ENCODE data around the gene CHRNA4.

Gene CHRNA4

GRCh38 chr20:63368151-63368550 is 7.0 kb upstream of the CHRNA4 start:
- H3K36me3 ChIP-seq (ENCODE audit: insufficient read depth, low read length): no peaks in the 10 kb centered on the region
- H3K27ac ChIP-seq (ENCODE audit: low read depth, low read length): no peak overlapping the region
- H2AFZ ChIP-seq (ENCODE audit: low read length, unreplicated experiment): no peak overlapping the region
- no peak overlapping the region for H3K4me3 ChIP-seq (ENCODE audit: low read depth, low read length)
- H3K79me2 ChIP-seq (ENCODE audit: control insufficient read depth, insufficient read depth, low read length, unreplicated experiment): no peaks in the 10 kb centered on the region
- H3K27me3 ChIP-seq (ENCODE audit: insufficient read depth, low read length): peaks cover 24% of the 10 kb centered on the region
- no peaks in the 10 kb centered on the region for H3K4me1 ChIP-seq (ENCODE audit: control insufficient read depth, insufficient read depth, low read length, unreplicated experiment)

DNA sequence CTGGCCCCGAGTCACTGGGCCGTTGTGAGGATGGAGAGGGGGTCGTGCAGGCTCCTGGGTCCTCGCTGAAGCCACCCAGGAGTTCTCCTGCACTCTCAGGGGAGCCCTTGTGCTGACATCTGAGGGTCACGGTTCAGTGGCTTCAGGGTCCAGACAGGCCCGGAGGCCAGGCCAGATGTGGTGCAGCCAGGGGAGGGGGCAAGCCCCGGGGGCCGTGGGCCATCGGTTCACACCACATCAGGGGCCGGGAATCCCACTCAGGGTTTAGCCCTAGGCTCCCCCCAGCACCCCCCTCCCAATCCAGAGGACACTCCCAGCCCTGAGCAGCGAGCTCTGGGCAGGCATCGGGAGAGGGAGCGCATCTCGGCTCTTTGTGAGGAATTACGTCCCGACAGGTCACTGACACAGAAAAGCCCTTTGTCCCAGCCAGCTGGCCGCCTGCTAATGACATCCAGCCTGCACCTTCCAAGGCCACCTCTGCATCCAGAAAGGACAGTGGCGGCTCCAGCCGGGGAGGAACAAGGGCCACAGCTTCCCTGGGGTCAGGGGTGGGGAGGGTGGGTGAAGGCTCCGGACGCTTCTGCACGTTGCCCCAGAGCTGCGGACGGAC is 6.4 kb upstream of the CHRNA4 start:
- Histone ChIP-seq H3K36me3 (ENCODE audit: insufficient read depth, low read length) (no peaks in the 10 kb centered on the region), H3K4me1 (ENCODE audit: control insufficient read depth, insufficient read depth, low read length, unreplicated experiment) (no peaks in the 10 kb centered on the region), H3K4me3 (ENCODE audit: low read depth, low read length) (no peak overlapping the region), H3K27ac (ENCODE audit: low read depth, low read length) (no peak overlapping the region), H3K27me3 (ENCODE audit: insufficient read depth, low read length) (peaks cover 22% of the 10 kb centered on the region), H3K79me2 (ENCODE audit: control insufficient read depth, insufficient read depth, low read length, unreplicated experiment) (no peaks in the 10 kb centered on the region), H2AFZ (ENCODE audit: low read length, unreplicated experiment) (no peak overlapping the region)

DNA sequence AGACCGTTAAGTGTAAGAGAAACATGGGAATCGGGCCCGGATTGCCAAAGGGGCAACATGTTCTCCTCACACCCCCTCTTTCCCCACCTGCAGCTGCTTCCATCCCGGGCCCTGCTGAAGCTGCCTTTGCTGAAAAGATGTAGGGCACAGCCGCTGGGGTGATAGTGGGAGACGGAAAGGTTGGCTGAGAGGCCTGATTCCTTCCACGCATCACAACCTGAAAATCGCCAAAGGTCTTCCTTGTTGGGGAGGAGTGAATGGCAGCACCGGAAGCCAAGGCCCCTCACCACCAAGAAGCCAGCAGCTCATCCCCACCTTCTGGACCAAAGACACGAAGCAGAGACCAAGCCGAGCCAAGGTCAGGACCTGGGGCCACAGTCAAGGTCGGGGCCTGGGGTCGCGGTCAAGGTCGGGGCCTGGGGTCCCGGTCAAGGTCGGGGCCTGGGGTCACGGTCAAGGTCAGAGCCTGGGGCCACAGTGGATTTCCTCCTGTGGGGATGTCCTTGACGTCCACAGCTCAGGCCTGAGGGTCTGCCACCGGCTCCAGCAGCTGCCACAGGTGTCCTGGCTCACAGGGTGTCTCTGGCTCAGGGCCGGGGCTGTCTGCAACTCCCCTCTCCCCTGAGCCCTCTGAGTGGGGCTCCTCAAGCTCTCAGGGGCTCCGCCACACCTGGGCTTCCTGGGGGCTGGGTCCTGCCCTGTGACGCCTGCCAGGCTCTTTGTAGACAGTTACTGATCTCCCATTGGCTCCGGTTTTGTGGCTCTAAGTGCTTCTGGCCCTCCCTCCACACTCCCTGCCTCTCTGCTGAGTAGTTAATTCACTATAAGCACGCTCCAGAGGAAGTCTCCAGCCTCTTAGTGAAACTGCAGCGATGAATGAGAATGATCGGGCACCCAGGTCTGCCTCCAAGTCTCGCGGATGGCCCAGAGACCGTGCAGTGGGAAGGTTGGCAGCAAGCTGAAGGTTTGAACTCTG is 5.5 kb upstream of the CHRNA4 start:
- Histone ChIP-seq H2AFZ (ENCODE audit: low read length, unreplicated experiment) (no peak overlapping the region), H3K27ac (ENCODE audit: low read depth, low read length) (no peak overlapping the region), H3K4me1 (ENCODE audit: control insufficient read depth, insufficient read depth, low read length, unreplicated experiment) (no peaks in the 10 kb centered on the region), H3K79me2 (ENCODE audit: control insufficient read depth, insufficient read depth, low read length, unreplicated experiment) (no peaks in the 10 kb centered on the region), H3K27me3 (ENCODE audit: insufficient read depth, low read length) (peaks cover 18% of the 10 kb centered on the region), H3K4me3 (ENCODE audit: low read depth, low read length) (no peak overlapping the region), H3K36me3 (ENCODE audit: insufficient read depth, low read length) (no peaks in the 10 kb centered on the region)

- Histone ChIP-seq H3K27ac (ENCODE audit: low read depth, low read length) (no peak overlapping the region), H3K4me1 (ENCODE audit: control insufficient read depth, insufficient read depth, low read length, unreplicated experiment) (no peaks in the 10 kb centered on the region), H3K27me3 (ENCODE audit: insufficient read depth, low read length) (peaks cover 15% of the 10 kb centered on the region), H3K79me2 (ENCODE audit: control insufficient read depth, insufficient read depth, low read length, unreplicated experiment) (no peaks in the 10 kb centered on the region), H2AFZ (ENCODE audit: low read length, unreplicated experiment) (no peak overlapping the region), H3K36me3 (ENCODE audit: insufficient read depth, low read length) (no peaks in the 10 kb centered on the region), H3K4me3 (ENCODE audit: low read depth, low read length) (no peak overlapping the region)
Observed at GRCh38 chr20:63365601-63366389, 4.6 kb upstream of the CHRNA4 start.

GRCh38 chr20:63364801-63365585 is 3.8 kb upstream of the CHRNA4 start:
- no peaks in the 10 kb centered on the region for H3K79me2 ChIP-seq (ENCODE audit: control insufficient read depth, insufficient read depth, low read length, unreplicated experiment)
- H3K27me3 ChIP-seq (ENCODE audit: insufficient read depth, low read length): peaks cover 23% of the 10 kb centered on the region
- H2AFZ ChIP-seq (ENCODE audit: low read length, unreplicated experiment): no peak overlapping the region
- H3K36me3 ChIP-seq (ENCODE audit: insufficient read depth, low read length): no peaks in the 10 kb centered on the region
- H3K4me3 ChIP-seq (ENCODE audit: low read depth, low read length): no peak overlapping the region
- no peaks in the 10 kb centered on the region for H3K4me1 ChIP-seq (ENCODE audit: control insufficient read depth, insufficient read depth, low read length, unreplicated experiment)
- no peak overlapping the region for H3K27ac ChIP-seq (ENCODE audit: low read depth, low read length)

- H3K79me2 ChIP-seq (ENCODE audit: control insufficient read depth, insufficient read depth, low read length, unreplicated experiment): no peaks in the 10 kb centered on the region
- H3K4me3 ChIP-seq (ENCODE audit: low read depth, low read length): no peak overlapping the region
- no peak overlapping the region for H2AFZ ChIP-seq (ENCODE audit: low read length, unreplicated experiment)
- H3K27me3 ChIP-seq (ENCODE audit: insufficient read depth, low read length): peaks cover 21% of the 10 kb centered on the region
- no peak overlapping the region for H3K27ac ChIP-seq (ENCODE audit: low read depth, low read length)
- H3K4me1 ChIP-seq (ENCODE audit: control insufficient read depth, insufficient read depth, low read length, unreplicated experiment): no peaks in the 10 kb centered on the region
- H3K36me3 ChIP-seq (ENCODE audit: insufficient read depth, low read length): no peaks in the 10 kb centered on the region
Observed at GRCh38 chr20:63363981-63364561, 2.9 kb upstream of the CHRNA4 start.

DNA sequence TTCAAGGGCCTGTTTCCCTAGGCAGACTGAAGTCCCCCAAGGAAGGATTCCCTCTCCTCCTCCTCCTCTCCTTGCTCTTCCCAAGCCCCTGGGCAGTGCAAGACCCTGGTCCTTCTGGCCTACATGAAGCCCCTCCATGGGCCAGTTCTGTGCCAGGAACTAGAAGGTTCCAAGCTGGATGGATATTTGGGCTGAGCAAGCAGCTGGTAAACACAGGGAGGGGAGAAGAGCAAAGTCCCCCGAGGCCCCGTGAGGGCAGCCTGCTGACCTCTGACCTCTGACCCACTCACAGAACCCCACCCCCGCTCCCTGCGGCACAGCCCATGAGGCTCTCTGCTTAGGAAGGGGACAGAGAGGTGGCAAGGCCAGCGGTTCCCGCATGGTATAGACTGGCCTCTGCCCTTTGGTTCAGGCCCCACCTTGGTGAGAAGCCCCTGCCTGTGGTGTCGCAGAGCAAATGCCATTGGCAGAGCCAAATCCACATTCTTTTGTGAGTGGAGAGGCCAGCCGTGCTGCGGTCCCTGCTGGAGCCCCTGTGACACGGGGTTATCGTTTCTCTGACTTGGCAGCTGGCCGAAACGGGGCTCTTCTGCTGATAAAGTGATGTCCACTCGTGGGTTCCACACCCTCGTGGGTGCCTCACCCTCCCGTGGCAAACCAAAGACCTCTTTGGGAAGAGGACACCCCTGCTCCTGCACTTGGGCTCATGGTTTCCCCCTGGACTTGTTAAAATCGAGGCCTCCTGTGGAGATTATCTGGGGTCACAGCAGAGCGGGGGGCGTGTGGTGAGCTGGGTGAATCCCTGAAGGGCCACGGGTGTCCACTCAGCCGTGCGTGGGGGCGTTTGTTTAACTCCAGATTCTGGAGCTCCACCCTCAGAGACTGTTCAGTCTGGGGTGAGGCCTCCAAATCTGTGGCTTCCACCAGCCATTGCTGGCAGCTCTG is 2.1 kb upstream of the CHRNA4 start:
- Histone ChIP-seq H2AFZ (ENCODE audit: low read length, unreplicated experiment) (no peak overlapping the region), H3K27ac (ENCODE audit: low read depth, low read length) (no peak overlapping the region), H3K4me3 (ENCODE audit: low read depth, low read length) (no peak overlapping the region), H3K79me2 (ENCODE audit: control insufficient read depth, insufficient read depth, low read length, unreplicated experiment) (no peaks in the 10 kb centered on the region), H3K4me1 (ENCODE audit: control insufficient read depth, insufficient read depth, low read length, unreplicated experiment) (no peaks in the 10 kb centered on the region), H3K27me3 (ENCODE audit: insufficient read depth, low read length) (peaks cover 21% of the 10 kb centered on the region), H3K36me3 (ENCODE audit: insufficient read depth, low read length) (no peaks in the 10 kb centered on the region)

- Histone ChIP-seq H3K4me3 (ENCODE audit: low read depth, low read length) (no peak overlapping the region), H3K36me3 (ENCODE audit: insufficient read depth, low read length) (no peaks in the 10 kb centered on the region), H3K27me3 (ENCODE audit: insufficient read depth, low read length) (peaks cover 21% of the 10 kb centered on the region), H2AFZ (ENCODE audit: low read length, unreplicated experiment) (no peak overlapping the region), H3K27ac (ENCODE audit: low read depth, low read length) (no peak overlapping the region), H3K4me1 (ENCODE audit: control insufficient read depth, insufficient read depth, low read length, unreplicated experiment) (no peaks in the 10 kb centered on the region), H3K79me2 (ENCODE audit: control insufficient read depth, insufficient read depth, low read length, unreplicated experiment) (no peaks in the 10 kb centered on the region)
Observed at GRCh38 chr20:63362436-63363009, 1.4 kb upstream of the CHRNA4 start.
